Stimulated activated CD8-positive, alpha-beta memory T cell treated with anti-CD3 and anti-CD28 coated beads, Interleukin-4, amount 100 ng/mL, for 24 hours (primary cell): Measurements from ENCODE around the gene SUSD2.
"Not testable (repeated sequence)": the region's sequence is repeated elsewhere in the genome, so short reads cannot be mapped to it uniquely, and the experiment has no call there.

Experiments
- DNase-seq: peaks from one replicate; pipeline ENCODE4 v3.0.0-alpha.2; 2020; ENCODE audit warnings: low read depth

The SUSD2 gene

GRCh38 chr22:24214467-24215285 lies 33.4 kb downstream of the SUSD2 start:
- no peak for DNase-seq

- DNase-seq, result peak; percentile 19
These were observed 35.4 kb downstream of the SUSD2 start for GRCh38 chr22:24216541-24217209.

- DNase-seq, result no peak
These were observed 36.1 kb downstream of the SUSD2 start for GRCh38 chr22:24217384-24217783.

- DNase-seq, result no peak
These were observed 38.5 kb downstream of the SUSD2 start for GRCh38 chr22:24219750-24220149.

- DNase-seq, result no peak
These were observed 43.2 kb downstream of the SUSD2 start for GRCh38 chr22:24224468-24224867.

GRCh38 chr22:24225044-24225601 lies 43.8 kb downstream of the SUSD2 start:
- no peak for DNase-seq

- no peak for DNase-seq
These were observed 44.7 kb downstream of the SUSD2 start for GRCh38 chr22:24225951-24226350.

- peak; percentile 53 for DNase-seq
These were observed 49.8 kb downstream of the SUSD2 start for GRCh38 chr22:24230911-24231656.

GRCh38 chr22:24231706-24232105 lies 50.4 kb downstream of the SUSD2 start:
- DNase-seq, result no peak

- no peak for DNase-seq
These were observed 50.8 kb downstream of the SUSD2 start for GRCh38 chr22:24232124-24232523.

GRCh38 chr22:24232725-24233124 lies 51.4 kb downstream of the SUSD2 start:
- no peak for DNase-seq

- no peak for DNase-seq
These were observed 51.9 kb downstream of the SUSD2 start for GRCh38 chr22:24233235-24233634.

- no peak for DNase-seq
These were observed 52.5 kb downstream of the SUSD2 start for GRCh38 chr22:24233816-24234215.

- no peak for DNase-seq
These were observed 54.0 kb downstream of the SUSD2 start for GRCh38 chr22:24235315-24235714.

- no peak for DNase-seq
These were observed 55.4 kb downstream of the SUSD2 start for GRCh38 chr22:24236656-24237055.

GRCh38 chr22:24238101-24238694 lies 56.9 kb downstream of the SUSD2 start:
- not testable (repeated sequence) for DNase-seq
